Measurements from ENCODE around the gene CMSS1.

Gene CMSS1

DNA sequence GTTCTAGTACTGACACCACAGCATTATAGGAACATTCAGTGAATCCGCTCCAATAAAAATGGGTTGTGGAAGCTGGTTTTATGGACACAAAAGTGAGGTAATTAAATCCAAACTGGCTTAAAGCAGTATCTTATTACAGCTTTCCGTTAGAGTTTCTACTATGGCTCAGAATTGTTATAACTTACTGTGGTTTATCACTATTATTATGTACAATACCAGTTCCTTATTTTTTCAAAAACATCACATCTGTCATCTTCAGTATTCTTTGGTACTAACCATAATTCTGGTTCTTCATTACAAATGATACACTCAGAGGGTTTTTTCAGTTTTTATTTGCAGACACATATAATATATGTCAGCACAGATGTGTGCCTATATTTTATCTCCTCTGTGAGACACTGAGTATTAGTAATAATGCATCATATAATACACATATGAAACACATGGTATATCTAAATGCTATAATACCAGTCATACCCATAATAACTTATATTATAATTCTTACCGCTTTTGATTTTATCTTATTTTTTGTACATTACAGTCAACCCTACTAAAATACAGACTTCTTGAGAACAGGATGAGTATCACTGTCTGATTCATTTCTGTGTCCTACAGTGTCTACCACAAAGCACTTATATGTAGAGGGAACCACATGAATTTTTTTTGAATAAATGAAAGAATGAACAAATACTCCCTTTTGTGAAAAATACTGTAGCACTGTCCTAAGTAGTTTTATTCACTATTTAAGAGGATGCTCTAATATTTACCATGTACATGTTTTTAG lies 39.0 kb downstream of the CMSS1 start:
- no peak for DNase-seq

DNA sequence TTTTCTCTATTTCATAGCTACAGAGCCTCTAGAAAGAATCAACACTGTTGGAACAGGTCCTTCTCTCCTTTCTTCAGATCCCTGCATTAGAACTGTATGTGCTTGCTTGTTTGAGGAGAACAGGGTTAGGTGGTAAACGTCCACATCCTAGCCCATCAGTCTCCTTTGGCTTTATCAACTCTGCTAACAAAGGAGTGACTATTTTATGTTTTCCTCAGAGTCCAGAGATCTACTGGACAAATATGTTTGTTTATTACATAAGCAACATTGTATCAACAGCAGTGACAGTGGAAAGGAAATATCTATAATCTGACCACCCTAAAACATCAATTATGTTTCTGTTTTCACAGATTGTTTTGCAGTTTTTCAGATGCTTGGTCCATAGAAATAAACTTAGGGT lies 39.6 kb downstream of the CMSS1 start:
- DNase-seq, result no peak

DNA sequence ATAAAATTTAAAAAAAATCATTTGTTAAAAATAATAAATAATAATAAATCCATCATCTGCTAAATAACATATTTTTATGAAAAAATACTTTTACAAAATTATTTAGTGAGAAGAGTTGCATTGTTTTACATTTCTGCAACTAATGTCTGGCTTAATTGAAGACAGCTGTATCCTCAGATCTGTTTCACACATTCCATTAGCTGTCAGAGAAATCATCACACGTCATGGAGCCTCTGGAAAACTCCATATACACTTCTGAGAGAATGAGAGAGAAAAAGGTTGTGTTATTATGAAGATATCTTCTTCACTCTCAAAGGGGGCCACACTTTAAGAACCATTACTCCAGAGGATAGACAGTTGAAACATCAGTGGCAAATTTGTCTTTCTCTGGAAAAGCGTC lies 40.8 kb downstream of the CMSS1 start:
- no peak for DNase-seq

DNA sequence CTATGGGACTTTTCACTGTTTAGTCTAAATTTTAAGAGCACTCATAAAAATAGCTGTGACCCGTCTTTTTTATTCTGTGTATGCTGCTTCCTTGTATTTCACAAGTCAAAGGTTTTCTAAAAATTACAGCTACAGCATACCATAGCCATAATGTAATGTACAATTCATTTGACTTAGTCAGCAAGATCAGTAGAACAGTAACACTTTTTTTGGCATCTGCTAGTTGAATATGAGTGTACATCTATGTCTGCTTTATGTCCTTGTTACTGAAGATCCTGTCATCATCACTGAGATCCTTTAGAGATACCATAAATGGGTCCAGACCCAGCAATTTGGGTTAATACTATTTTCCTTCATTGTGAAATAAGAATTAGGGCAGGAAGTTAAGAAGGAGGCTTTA lies 42.2 kb downstream of the CMSS1 start:
- DNase-seq, result no peak

DNA sequence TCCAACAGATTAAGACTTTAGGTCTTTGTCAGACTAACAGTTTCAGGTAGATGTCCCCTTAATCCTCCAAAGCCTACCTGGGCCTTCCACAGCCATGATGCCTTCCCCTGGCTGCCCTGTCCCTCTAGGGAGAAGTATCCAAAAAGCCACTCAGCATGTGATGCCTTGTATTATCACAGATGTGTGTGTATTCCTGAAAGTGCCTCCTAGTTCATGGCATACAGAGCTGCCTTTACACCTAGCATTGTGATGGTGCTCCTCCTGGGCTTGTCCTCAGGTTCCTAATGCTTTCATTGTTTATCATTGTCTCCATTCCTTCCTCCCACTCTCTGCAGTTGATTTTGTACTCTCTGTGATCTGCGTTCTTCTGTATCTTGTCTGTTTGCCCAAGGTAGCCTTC lies 43.6 kb downstream of the CMSS1 start:
- DNase-seq, result no peak

DNA sequence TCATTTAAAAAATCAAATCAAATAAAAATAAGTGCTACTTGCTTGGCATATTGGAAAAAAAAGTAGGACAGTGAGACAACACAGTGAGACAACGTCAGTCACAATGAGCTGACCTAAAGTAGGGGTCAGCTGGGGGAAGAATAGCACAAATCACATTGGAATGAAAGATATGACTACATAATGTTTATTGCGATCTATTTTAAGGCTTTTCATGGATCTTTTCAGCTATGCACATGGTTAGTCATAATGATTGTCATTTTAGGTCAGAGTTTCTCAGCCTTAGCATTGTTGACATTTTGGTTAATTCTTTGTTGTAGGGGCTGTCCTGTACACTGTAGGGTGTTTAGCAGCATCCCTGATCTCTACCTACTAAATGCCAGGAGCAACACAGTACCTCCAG lies 44.5 kb downstream of the CMSS1 start:
- no peak for DNase-seq

DNA sequence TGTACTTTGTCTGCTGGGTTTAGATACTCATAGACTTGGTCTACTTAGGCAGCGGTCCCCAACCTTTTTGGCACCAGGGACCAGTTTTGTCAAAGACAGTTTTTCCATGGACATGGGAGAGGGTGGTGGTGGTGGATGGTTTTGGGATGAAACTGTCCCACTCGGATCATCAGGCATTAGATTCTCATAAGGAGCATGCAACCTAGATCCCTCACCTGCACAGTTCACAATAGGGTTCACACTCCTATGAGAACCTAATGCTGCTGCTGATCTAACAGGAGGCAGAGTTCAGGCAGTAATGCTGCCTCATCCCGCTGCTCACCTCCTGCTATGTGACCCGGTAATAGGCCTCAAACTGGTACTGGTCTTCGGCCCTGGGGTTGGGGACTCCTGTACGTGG lies 45.3 kb downstream of the CMSS1 start:
- DNase-seq, result no peak

DNA sequence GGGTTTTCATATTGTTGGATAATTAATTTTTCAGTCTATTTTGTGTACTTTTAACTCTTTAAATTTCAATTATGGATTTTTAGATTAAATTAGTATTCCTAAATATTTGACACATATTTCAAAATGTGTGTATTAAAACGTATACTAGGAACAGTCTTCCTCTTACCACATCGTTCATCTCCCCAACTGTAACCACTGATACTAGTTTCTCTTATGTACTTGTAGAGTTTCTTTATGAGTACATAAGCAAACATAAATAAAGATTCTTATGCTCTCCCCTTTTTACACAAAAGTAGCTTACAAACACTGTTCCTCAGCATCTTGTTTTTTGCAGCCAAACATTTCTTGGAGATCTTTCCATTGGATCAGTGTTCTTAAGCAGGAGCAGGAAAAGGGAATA lies 45.9 kb downstream of the CMSS1 start:
- DNase-seq, result no peak

DNA sequence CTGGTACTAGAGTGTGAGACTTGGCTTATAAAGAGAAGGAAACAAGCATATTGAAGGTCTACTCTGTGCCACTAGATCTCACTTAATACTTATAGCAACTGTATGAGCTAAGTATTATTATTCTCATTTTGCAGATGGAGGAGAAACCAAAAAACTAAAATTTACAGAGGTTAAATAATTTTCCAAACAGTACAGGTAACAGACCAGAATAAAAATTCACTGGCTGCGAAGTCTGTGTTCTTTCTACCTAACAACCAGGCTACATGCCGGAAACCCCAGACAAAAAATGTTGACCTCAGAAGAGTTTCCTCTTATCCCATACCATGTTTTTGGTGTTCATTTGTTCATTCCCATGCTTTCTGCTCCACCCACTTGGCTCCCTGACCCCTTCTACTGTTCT lies 46.6 kb downstream of the CMSS1 start:
- no peak for DNase-seq

DNA sequence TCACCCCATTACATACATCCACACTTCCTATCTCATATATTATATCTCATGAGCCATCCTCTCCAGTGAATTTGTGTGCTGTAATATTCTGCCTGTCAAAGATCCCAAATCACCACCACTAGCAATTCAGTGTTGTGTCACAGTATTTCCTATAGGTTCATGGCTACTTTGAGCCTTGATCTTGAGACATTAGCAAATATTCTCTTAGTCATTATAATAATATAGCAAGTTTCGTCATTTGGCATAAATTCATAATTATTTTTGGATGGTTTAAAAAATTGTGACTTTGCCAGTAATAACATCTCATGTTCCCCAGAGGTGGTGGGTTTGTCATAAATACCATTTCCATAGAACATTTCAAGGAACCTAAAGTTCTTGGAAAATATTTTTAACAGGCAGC lies 47.7 kb downstream of the CMSS1 start:
- DNase-seq, result no peak

DNA sequence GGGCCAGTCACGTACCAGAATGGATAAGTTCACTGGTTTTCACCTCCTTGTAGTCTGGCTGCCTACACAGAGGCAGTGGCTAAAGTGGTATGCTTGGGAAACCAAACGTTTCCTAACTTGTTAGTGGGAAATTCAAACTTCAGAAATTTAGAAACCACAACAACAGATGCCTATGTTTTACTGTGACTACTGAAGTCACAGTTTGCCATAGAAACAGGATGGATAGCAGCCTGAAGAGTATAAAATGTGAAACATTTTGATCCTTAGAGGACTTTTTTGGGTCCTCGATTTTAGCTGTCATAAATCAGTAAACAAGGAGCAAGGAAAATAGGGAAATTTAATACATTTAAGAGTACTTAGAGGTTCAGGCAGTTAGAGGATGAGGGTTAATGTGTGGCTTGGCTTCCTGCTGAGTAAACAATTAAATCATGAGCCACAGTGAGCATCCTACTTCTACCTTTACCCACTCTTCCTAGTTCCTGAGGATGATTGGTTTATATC lies 48.6 kb downstream of the CMSS1 start:
- no peak for DNase-seq

DNA sequence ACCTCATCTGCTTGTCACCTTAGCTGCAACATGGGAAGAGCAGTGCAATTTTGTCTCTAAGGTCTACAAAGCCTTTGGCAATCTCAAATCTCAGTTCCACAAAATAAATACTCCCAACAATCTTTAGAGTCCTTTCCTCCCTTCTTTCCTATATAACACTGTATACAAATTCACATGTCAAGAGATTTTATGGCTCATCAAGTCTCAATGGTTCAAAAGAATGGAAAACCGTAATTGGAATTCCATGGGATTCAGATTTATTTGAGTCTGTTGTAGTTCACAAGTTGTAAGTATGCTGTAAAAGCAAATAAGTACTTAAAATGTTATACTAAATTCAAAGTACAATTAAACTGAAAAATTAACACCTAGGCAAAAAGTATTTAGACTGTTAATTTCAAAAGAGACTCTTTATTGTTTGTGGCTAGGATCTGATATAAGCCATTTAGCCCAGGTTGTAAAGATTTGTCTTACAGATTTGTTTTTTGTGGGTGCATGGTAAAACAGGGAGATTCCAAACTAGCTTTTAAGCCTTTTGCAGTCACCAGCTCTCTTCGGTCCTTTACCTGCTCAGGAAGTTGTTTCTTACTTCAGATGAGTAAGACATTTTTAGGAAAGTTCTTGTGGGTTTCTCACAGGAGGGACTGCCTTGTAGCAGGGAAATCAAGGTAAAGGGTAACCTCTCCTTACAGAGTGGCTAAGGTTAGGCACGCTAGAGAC lies 50.1 kb downstream of the CMSS1 start:
- no peak for DNase-seq

DNA sequence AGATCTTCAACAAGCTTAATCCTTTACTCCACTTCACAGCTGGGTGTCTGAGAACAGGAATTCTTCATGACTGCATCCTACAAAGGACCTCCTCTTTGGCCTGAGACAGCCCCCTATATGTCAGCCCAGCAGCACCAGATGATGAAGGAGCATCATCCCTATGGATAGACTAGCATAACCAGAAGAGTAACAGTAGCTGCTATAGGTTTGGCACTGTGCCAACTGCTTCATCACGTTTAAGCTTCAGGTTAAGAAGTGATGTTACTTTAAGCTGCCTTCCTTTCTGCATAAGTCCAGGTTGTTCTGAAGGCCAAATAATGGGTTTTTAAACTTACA lies 50.6 kb downstream of the CMSS1 start:
- DNase-seq, result no peak

DNA sequence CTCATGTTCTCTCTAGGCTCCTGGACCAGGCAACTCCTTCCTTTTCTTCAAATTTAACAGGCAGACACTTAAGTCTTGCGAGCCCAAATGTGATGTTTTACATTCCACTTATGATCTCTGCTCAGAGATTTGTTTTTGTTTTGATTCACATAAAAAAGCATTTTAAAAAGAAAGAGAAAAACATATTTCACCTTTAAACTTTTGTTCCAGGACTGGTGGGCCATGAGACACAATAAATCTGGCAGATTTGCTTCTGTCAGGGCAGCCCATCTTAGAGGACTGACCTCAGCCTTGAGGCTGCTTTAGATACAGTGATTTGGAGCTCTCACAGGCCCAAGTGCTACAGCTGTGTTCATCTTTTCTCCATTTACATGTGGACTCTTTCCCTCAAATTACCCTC lies 52.0 kb downstream of the CMSS1 start:
- no peak for DNase-seq

DNA sequence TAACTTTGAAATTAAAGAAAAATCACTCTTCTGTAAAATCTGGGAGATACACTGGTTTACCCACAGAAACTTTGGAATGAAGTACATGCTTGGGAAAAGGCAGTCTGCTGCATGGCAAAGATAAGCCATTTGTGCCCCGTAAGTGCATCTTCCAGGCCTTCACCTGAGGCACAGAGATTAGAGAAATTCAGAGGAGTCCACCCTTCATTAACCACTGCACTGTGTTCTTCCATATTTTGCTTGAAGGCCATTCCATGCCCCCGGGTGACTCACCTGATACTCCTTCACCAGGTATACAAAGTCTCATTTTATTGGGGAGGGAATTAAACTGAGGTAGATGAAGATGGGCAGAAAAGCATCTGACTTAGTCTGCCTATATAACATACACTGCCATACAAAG lies 53.0 kb downstream of the CMSS1 start:
- DNase-seq, result no peak

DNA sequence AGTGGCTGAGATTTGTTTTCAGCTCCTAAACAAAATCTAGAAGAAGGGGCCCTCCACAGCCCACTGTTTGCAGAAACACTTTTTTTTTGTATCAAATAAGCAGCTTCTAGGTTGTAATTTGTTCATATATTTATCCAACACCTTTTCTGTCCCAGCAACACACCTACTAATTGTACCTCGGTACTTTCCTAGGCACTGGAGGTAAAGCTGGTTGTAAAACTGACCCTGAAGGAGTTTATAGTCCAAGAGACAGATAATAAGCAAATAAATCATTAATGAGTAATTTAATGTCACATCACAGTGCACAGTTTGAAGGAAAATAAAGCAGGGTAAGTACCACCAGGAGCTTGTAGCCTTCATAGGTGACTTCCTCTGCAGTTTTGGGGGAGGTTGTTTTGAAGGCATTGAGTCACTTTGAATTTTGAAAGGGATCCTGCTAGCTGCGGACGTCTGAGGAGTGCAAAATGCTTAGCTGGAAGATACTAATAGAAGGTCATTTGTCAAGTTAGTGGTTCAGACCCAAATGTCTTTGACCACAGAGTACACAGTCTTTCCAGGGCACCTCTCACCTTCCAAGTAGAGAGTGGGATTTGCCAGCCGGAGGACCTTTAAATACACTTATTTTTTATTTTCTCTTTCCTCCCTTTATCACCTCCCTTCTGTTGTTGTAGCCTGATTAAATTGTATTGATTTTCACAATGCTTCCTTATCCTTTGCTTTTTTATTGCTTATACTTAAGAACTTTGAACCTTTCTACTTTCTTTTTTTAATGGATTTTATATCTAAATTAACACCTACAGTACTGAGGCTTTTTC lies 53.8 kb downstream of the CMSS1 start:
- DNase-seq, result no peak

DNA sequence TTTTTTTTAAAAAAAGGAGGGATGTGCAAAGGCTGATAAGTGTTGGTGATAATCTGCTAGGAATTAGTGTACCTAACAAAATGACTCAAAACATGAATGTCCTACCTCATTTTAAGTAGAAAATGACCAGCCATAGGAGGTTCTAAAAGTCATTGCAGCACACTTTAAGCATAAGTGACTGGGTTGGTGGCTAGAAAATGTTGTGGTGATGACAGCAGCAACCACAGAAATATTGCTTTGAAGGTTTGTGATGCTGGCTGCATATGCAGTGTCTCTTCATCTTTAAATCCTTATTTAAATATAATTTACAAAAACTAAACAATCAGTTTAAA lies 55.2 kb downstream of the CMSS1 start:
- DNase-seq, result no peak

DNA sequence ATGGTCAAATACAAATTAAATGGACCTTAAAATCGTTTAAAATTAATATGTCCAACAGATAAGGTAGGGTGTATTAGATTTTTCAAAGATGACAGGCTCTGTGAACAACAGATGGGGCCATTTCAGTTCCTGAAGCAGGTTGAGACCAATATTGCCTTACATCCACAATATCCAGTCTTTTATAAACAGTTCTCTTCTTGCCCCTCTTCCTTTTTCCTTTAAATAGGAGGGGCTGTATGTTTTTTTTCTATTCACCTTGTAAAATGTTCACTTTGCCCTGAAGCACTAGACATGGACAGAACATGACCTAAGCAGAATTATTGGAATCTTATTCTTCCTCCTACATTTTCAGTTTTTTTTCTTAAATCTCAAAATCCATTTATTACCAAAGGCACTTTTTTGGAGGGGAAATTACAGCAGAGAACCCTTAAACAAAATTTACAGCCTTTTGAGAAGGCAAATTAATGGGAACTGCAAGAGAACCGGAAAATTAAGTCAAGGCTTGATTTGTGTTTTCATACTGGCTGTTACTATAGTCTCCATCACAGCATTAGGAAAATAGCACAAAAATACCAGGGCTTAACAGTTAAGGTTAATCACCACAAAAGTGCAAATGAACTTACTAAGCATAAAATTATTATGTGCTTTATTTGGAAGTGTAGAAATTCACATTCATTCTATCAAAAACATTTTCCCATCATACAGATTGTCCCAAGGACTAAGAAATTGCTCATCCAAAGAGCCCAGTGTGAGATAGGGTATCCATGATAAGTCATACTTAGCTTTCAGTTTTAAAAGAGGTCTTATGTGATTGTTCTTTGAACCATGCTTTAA lies 55.8 kb downstream of the CMSS1 start:
- no peak for DNase-seq

DNA sequence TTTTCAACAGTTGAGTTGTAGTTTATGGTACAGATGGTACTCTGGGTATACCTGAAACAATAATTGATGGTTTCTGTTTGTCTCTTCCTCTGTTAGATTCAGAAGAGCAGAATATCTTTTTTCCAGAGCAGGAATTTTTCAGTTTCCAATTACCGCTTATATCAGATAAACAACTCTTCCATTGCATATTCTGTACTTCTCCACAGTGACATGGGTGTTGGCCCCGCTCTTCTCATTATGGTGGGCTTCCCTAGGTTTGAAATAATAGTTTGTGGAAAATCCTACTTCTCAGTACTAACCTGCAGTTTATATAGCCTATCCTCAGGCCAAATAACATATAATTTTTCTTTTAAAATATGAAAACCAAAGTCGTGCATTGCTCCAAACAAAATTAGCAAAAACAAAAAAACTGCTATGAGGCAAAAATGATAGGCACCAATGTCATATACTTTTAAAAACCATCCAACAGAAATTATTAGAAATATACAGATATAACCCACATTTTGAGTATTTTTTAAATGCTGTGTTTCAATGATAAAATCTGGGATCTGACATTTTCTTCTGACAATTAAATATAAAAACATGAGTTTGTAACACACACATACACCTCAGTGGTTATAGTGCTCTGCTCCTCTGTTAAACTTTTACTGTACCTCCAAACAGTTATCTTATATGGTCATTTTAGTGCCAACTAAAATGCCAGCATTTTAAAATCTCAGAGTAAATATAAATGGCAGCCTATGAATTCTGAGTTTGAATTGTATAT lies 56.8 kb downstream of the CMSS1 start:
- no peak for DNase-seq

DNA sequence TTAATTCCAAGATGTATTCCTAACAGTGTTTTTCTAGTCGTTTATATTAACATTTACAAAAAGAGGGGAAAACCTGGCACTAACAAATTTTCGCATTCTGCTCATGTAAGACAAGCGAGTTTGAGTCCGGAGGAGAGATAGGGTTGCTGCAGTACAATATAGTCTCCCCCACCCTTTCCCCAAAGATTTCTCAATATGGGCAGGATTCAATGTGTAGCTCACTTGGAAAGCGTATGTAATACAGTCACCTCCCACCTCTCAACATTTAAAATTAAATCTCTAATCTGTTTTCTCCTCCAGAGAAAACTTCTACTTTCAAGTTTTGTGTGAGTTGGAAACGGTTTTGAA lies 57.9 kb downstream of the CMSS1 start:
- DNase-seq, result no peak

DNA sequence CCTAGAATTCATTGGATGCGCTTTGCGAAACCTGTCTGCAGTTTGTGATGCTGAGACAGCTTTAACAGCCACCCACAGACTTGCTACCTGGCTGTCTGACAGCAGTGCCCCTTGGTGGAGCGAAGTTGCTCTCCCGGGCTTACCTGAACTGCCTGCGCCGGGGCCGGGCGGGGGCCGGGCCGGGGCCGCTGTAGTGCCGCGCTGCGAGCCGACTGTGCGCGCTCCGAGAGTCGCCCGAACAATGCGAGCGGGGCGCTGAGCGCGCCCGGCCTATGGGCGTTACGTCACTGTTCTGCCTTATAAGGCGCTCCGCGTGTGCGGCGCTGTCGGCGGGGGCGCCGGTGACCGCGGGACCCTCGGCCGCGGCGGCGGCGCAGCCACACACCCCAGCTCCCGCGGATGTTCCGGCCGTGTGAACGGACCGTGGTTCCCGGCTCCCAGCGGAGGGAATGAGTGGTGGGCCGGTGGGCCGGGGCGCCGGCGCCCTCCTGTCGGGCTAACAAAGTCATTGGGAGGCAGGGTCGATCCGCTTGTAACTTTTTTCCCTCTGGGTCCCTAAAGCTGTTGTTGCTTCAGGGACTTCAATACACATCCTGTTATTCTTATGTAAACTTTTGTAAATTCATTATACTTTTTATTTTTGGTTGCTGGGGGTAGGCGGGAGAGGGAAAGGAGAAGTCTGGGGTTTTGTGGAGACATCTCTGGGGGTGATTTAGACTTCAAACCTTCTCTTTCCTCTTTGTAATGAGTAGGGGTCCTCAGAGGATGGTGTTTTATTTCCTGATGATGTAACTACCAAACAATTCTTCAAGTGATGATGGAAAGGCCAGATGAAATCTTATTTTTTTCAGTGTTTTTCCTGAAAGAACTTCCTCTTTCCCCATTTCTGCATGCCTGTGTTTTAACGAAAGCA lies 58.5 kb downstream of the CMSS1 start:
- peak; percentile 86 for DNase-seq

Measured in activated effector memory CD4-positive, alpha-beta T cell treated with anti-CD3 and anti-CD28 coated beads, Interleukin-2, amount 50 U/mL, for 16 hours (primary cell).